ENCODE measurements around the gene STARD10. TPM values are rescaled to one million over a fixed set of nuclear protein-coding genes. Genes with fewer than 3 reads are reported as not detected.

Gene STARD10
- total RNA-seq, 4 donors from 2014 or later: 39.1 to 103 (median 71.1) TPM

DNA sequence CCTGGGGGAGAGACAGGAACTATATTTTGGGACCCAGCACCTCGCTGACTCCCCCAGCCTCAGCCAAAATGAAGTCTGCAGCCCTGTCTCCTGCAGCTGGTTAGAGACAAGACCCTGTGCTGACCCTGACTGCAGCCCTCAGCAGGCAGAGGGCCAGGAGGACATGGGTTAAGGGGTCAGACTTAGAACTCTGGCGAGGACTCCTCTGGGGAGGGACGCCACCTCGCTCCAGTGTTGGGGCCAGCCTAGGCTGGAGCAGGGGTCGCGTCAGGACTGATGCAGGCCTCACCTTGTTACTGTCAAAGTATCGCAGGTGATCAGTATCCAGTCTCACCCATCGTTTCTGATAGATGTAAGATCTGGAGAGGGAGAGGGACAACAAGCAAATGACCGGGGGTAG, 82.7 kb downstream of the STARD10 start:
- ATAC-seq: no peak
- Histone ChIP-seq H3K36me3 (peaks cover 0 to 55% of the 10 kb centered on the region in 2 donors), H3K4me1 (peaks cover 9 to 14% of the 10 kb centered on the region in 2 donors), H3K9me3 (no peaks in the 10 kb centered on the region), H3K4me3 (no peak overlapping the region), H3K27ac (no peak overlapping the region), H3K27me3 (no peaks in the 10 kb centered on the region)
- TF ChIP-seq, protein P1, sequence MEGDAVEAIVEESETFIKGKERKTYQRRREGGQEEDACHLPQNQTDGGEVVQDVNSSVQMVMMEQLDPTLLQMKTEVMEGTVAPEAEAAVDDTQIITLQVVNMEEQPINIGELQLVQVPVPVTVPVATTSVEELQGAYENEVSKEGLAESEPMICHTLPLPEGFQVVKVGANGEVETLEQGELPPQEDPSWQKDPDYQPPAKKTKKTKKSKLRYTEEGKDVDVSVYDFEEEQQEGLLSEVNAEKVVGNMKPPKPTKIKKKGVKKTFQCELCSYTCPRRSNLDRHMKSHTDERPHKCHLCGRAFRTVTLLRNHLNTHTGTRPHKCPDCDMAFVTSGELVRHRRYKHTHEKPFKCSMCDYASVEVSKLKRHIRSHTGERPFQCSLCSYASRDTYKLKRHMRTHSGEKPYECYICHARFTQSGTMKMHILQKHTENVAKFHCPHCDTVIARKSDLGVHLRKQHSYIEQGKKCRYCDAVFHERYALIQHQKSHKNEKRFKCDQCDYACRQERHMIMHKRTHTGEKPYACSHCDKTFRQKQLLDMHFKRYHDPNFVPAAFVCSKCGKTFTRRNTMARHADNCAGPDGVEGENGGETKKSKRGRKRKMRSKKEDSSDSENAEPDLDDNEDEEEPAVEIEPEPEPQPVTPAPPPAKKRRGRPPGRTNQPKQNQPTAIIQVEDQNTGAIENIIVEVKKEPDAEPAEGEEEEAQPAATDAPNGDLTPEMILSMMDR (IDR thresholded peaks at IDR 0.05 in 4 of 5, conservative IDR thresholded peaks at IDR 0.05 in 1 of 5): no peak
- TF ChIP-seq POLR2A (IDR thresholded peaks at IDR 0.05): no peak
- in situ Hi-C loops (cut with MboI; ENCODE audit: low sequenced_read_pairs in 4 of 4): loop anchor here in 1 of 4 donors (25.0 kb wide), 1 partner anchor 476 kb away; no protein-coding TSS in a partner anchor
- DNase-seq: no peak
- intact Hi-C loops (cut with DNase I; ENCODE audit: low total_unique reads): no loop called here

DNA sequence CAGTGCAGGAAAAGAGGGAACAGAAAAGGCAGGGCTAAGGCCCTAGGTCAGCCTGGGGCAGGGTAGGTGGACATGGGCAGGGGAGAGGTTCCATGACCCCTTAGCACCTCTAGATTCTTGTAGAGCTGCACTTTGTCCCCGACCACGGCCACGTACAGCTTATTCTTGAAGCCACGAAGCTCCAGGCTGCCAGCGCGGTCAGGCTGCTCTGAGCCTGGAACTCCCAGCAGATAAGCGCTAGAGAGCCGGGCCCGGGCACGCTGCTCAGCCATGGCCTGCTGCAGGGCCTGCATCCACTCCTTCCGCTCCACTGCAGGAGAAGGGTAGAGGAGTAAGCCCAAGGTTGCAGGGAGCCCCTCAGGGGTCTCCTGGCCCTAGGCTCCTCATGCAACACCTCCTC, 83.6 kb downstream of the STARD10 start:
- no peaks in the 10 kb centered on the region for H3K27me3 ChIP-seq
- in situ Hi-C loops (cut with MboI; ENCODE audit: low sequenced_read_pairs in 4 of 4): loop anchor here in 1 of 4 donors (25.0 kb wide), 1 partner anchor 477 kb away; no protein-coding TSS in a partner anchor
- peaks cover 5 to 11% of the 10 kb centered on the region in 2 donors for H3K4me1 ChIP-seq
- no peak overlapping the region for H3K27ac ChIP-seq
- no peak for ATAC-seq
- no peak overlapping the region for H3K4me3 ChIP-seq
- peaks cover 0 to 58% of the 10 kb centered on the region in 2 donors for H3K36me3 ChIP-seq
- no peak for DNase-seq
- intact Hi-C loops (cut with DNase I; ENCODE audit: low total_unique reads): no loop called here
- no peaks in the 10 kb centered on the region for H3K9me3 ChIP-seq
- TF ChIP-seq, protein P1 (IDR thresholded peaks at IDR 0.05 in 4 of 5, conservative IDR thresholded peaks at IDR 0.05 in 1 of 5): no peak
- no peak for TF ChIP-seq POLR2A (IDR thresholded peaks at IDR 0.05)

DNA sequence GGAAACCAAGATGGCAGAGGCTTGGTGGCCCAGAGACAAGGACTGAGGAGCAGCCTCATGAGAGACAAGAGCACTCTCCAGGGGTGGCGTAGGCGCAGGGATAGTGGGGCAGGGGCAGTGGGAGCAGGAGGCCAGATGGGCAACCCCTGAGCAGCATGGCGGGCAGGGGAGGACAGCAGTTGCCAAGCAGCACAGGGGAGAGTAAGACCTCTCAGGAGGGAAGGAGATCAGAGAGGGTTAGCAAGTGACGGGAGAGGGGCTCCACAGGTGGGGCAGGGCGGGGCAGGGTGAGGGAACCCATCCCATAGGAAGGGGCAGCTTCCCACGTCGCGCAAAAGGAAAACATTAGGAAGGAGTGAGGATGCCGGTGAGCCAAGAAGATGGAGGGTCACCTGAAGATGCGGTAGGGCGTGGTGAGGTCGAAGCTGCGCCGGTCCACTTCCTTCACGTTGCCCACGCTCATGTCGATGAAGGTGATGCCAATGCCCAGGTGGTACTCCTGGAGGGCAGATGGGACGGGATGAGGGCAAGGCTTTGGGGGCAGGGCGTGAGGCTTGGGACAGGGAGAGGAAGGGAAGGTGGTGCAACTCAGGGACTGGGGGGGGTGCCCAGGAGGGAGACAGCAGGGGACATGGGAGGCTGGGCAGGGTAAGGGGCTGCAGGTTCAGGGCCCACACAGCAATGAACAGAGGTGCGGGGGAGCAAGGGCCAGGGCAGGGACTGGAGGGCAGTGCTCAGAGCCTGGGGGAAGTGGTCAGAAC, 84.2 kb downstream of the STARD10 start:
- no peak for DNase-seq
- H3K9me3 ChIP-seq: no peaks in the 10 kb centered on the region
- peaks cover 0 to 5% of the 10 kb centered on the region in 2 donors for H3K4me1 ChIP-seq
- peaks cover 0 to 58% of the 10 kb centered on the region in 2 donors for H3K36me3 ChIP-seq
- H3K4me3 ChIP-seq: no peak overlapping the region
- TF ChIP-seq, protein P1 (IDR thresholded peaks at IDR 0.05 in 4 of 5, conservative IDR thresholded peaks at IDR 0.05 in 1 of 5): no peak
- no peak for TF ChIP-seq POLR2A (IDR thresholded peaks at IDR 0.05)
- intact Hi-C loops (cut with DNase I; ENCODE audit: low total_unique reads): no loop called here
- in situ Hi-C loops (cut with MboI; ENCODE audit: low sequenced_read_pairs in 4 of 4): loop anchor here in 1 of 4 donors (25.0 kb wide), 1 partner anchor 478 kb away; no protein-coding TSS in a partner anchor
- no peak for ATAC-seq
- H3K27me3 ChIP-seq: no peaks in the 10 kb centered on the region
- no peak overlapping the region for H3K27ac ChIP-seq

DNA sequence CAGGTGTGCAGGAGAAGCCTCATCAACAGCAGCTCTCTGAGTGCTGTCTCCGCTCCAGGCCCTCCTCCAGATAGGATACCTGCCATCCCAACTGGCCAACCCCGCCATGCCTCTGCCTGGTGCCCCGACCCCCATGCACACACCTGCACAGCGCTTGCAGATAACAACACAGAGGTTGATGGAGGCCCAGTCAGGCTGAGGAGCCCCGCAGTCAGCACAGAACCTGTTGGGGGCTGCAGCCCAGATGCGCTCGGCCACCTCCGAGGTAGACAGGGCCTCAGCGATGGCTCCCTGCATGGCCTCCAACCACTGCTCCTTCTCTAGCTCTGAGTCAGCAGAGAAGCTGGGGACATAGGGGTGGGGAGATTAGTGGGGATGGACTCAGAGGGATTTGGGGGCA, 86.8 kb downstream of the STARD10 start:
- intact Hi-C loops (cut with DNase I; ENCODE audit: low total_unique reads) (no loop called here), in situ Hi-C loops (cut with MboI; ENCODE audit: low sequenced_read_pairs in 4 of 4) (loop anchor here in 1 of 4 donors (25.0 kb wide), 1 partner anchor 480 kb away; no protein-coding TSS in a partner anchor)
- Histone ChIP-seq H3K4me1 (peaks cover 0 to 5% of the 10 kb centered on the region in 2 donors), H3K27ac (no peak overlapping the region), H3K4me3 (no peak overlapping the region), H3K36me3 (peaks cover 0 to 63% of the 10 kb centered on the region in 2 donors), H3K27me3 (no peaks in the 10 kb centered on the region), H3K9me3 (no peaks in the 10 kb centered on the region)
- no peak for DNase-seq
- no peak for ATAC-seq
- TF ChIP-seq, protein P1 (IDR thresholded peaks at IDR 0.05 in 4 of 5, conservative IDR thresholded peaks at IDR 0.05 in 1 of 5): no peak
- TF ChIP-seq POLR2A (IDR thresholded peaks at IDR 0.05): no peak

Measured in gastrocnemius medialis (tissue), 4 donors.